ENCODE data around the gene APOB. TPM values are rescaled to one million over a fixed set of nuclear protein-coding genes. Genes with fewer than 3 reads are reported as not detected.

The APOB gene
- total and polyA plus RNA-seq, 2 of the 13 experiments (the other 11 are each of a cell fraction or from before 2014, with no cell fraction given) = 1,569 to 2,515 TPM

- TF ChIP-seq ZNF318 (CRISPR knock-in tag; IDR thresholded peaks at IDR 0.05) = no peak
- TF ChIP-seq GPN1 (CRISPR knock-in tag; IDR thresholded peaks at IDR 0.05; ENCODE audit: borderline replicate concordance) = no peak
- TF ChIP-seq LRRFIP1 (CRISPR knock-in tag; conservative IDR thresholded peaks at IDR 0.05) = no peak
- TF ChIP-seq POLR2AphosphoS5 (IDR thresholded peaks at IDR 0.05; ENCODE audit: low read depth, low read length) = peak; percentile 78; the same call in 1 of the 2 replicates
- TF ChIP-seq ZC3H13 (CRISPR knock-in tag; IDR thresholded peaks at IDR 0.05) = 0 out of 2 replicates have a peak, but pooled peaks have one; percentile 5
- peak; percentile 73 for TF ChIP-seq FOXP1 (IDR thresholded peaks at IDR 0.05)
- no peak for TF ChIP-seq FOXP1 (CRISPR knock-in tag; IDR thresholded peaks at IDR 0.05)
- TF ChIP-seq GMEB2 (CRISPR knock-in tag; IDR thresholded peaks at IDR 0.05; ENCODE audit: low read depth) = no peak
- no peak for TF ChIP-seq HMG20A (CRISPR knock-in tag; IDR thresholded peaks at IDR 0.05; ENCODE audit: borderline replicate concordance)
- TF ChIP-seq ZNF432 (CRISPR knock-in tag; IDR thresholded peaks at IDR 0.05; ENCODE audit: borderline replicate concordance) = no peak
- TF ChIP-seq ZNF235 (CRISPR knock-in tag; IDR thresholded peaks at IDR 0.05; ENCODE audit: borderline replicate concordance) = no peak
- peak; percentile 94 for TF ChIP-seq ZNF770 (CRISPR knock-in tag; IDR thresholded peaks at IDR 0.05)
- TF ChIP-seq REPIN1 (CRISPR knock-in tag; IDR thresholded peaks at IDR 0.05; ENCODE audit: borderline replicate concordance, low read depth) = 0 out of 2 replicates have a peak, but pooled peaks have one; percentile 28
These were observed 12.6 kb downstream of the APOB start (continued) for GRCh38 chr2:21030983-21031968.

Data from HepG2 (cell line).